HepG2 (cell line): ENCODE data around the gene SUSD3. TPM values are rescaled to one million over a fixed set of nuclear protein-coding genes. Genes with fewer than 3 reads are reported as not detected.

ENCODE experiments used
- ATAC-seq: fragments of 200-7000 bp; cut with Tn5 transposase; 3 replicates; pipeline ENCODE4 v1.9.1; 2020; ENCODE audit warnings: mild to moderate bottlenecking, moderate library complexity
- BruUV-seq: library from RNA; stranded (reverse); fragments of 400-500 nt; replicated peaks from 2 replicates; lab custom pipeline; 2021; lab: Mats Ljungman, UMichigan
- CTCF ChIA-PET: fragments of 300-600 bp; formaldehyde crosslinking; extraction: SDS; loops from one replicate; lab custom pipeline; 2021; ENCODE audit warnings: low total read pairs, inconsistent platforms, low intra/inter-chr PET ratio; lab: Yijun Ruan, JAX
- POLR2A ChIA-PET: fragments of 350-600 bp; sonication (Branson Sonifier 250); formaldehyde crosslinking; loops from one replicate; lab custom pipeline; 2020; ENCODE audit warnings: antibody characterized with exemption, inconsistent platforms; lab: Yijun Ruan, JAX
- DNase-seq: peaks from one replicate; pipeline ENCODE4 v3.0.0-alpha.2; 2015; ENCODE audit warnings: low spot score
- FAIRE-seq: peaks from 3 replicates; lab custom pipeline; 2011; peaks lifted over from hg19 to GRCh38; lab: Jason Lieb, UNC
- H2AFZ ChIP-seq: one replicate; pipeline ENCODE4 v1.6.1; 2011; ENCODE audit warnings: low read length, inconsistent platforms
- H3K27ac ChIP-seq: fragments of 300-600 bp; 3 replicates; pipeline ENCODE4 v1.8.0; 2011; ENCODE audit warnings: mixed run types, mild to moderate bottlenecking, mixed read lengths, low read length, inconsistent platforms; ENCODE audit not compliant: insufficient read depth; ENCODE audit errors: extremely low read length
- H3K27me3 ChIP-seq, 2 experiments: fragments of 200-600 bp in 1 of 2; 2 replicates in 1 of 2; 3 replicates in 1 of 2; pipeline versions ENCODE4 v1.6.0 to v1.8.0; 2011; ENCODE audit warnings: low read length in 2 of 2, mild to moderate bottlenecking in 2 of 2, moderate library complexity in 2 of 2, inconsistent platforms in 1 of 2; ENCODE audit not compliant: insufficient read depth in 2 of 2, control insufficient read depth in 1 of 2
- H3K36me3 ChIP-seq, 2 experiments: fragments of 200-600 bp in 1 of 2; replicated peaks in 1 of 2; 2 replicates in 1 of 2; 3 replicates in 1 of 2; pipeline versions ENCODE4 v1.5.1 to v1.8.0; 2011; ENCODE audit warnings: low read length in 2 of 2, inconsistent platforms in 1 of 2; ENCODE audit not compliant: insufficient read depth in 2 of 2, control insufficient read depth in 1 of 2
- H3K4me1 ChIP-seq: 2 replicates; pipeline ENCODE4 v1.5.1; 2012; ENCODE audit warnings: low read length, inconsistent platforms; ENCODE audit not compliant: insufficient read depth
- H3K4me2 ChIP-seq: 2 replicates; pipeline ENCODE4 v1.6.0; 2011; ENCODE audit warnings: low read depth, low read length, inconsistent platforms
- H3K4me3 ChIP-seq, 3 experiments: fragments of 200-600 bp in 1 of 3; sonication (generic), shearing (Covaris generic) in 1 of 3; replicated peaks in 1 of 3; 2 replicates each; pipeline ENCODE4 v1.5.1; 2011 to 2016; ENCODE audit warnings: low read length in 3 of 3, inconsistent platforms in 2 of 3, low read depth in 2 of 3, mild to moderate bottlenecking in 2 of 3, control low read depth in 1 of 3, mixed read lengths in 1 of 3; ENCODE audit not compliant: insufficient read depth in 1 of 3
- H3K79me2 ChIP-seq: one replicate; pipeline ENCODE4 v1.6.1; 2011; ENCODE audit warnings: low read length, inconsistent platforms; ENCODE audit not compliant: insufficient read depth
- H3K9ac ChIP-seq: 2 replicates; pipeline ENCODE4 v1.6.0; 2011; ENCODE audit warnings: mild to moderate bottlenecking, low read depth, low read length, inconsistent platforms; ENCODE audit not compliant: insufficient read depth
- H3K9me3 ChIP-seq: 2 replicates; pipeline ENCODE4 v1.5.1; 2012; ENCODE audit warnings: mild to moderate bottlenecking, low read length
- H4K20me1 ChIP-seq: 2 replicates; pipeline ENCODE4 v1.6.0; 2011; ENCODE audit warnings: inconsistent platforms, mild to moderate bottlenecking, low read length, moderate library complexity; ENCODE audit not compliant: insufficient read depth
- ASH2L ChIP-seq: fragments of 300-600, 200-600 bp; sonication (generic); IDR thresholded peaks from 2 replicates; pipeline ENCODE4 v1.7.0; 2017; ENCODE audit warnings: low read depth, mild to moderate bottlenecking, moderate library complexity, mixed read lengths, low read length; ENCODE audit not compliant: insufficient read length
- ATF7-NPFF ChIP-seq: sonication (generic); formaldehyde crosslinking; IDR thresholded peaks from 2 replicates; pipeline ENCODE4 v1.8.1; 2023; ENCODE audit warnings: mild to moderate bottlenecking, low read depth, missing genetic modification reagents, moderate library complexity
- DBP ChIP-seq: sonication (generic); formaldehyde crosslinking; IDR thresholded peaks from 2 replicates; pipeline ENCODE4 v1.4.0; 2020; ENCODE audit warnings: missing genetic modification reagents; ENCODE audit errors: not compliant biosample characterization
- GLMP ChIP-seq: sonication (generic); formaldehyde crosslinking; IDR thresholded peaks from 2 replicates; pipeline ENCODE4 v1.9.0; 2021; ENCODE audit warnings: missing genetic modification reagents, mild to moderate bottlenecking, borderline replicate concordance
- JUNB ChIP-seq: sonication (generic); formaldehyde crosslinking; IDR thresholded peaks from 2 replicates; pipeline ENCODE4 v1.8.0; 2022; ENCODE audit warnings: missing genetic modification reagents, mild to moderate bottlenecking, borderline replicate concordance
- PHF5A ChIP-seq: IDR thresholded peaks from one replicate; pipeline ENCODE4 v1.6.1; 2018; ENCODE audit warnings: low read depth, missing genetic modification reagents; ENCODE audit not compliant: unreplicated experiment
- SOX5 ChIP-seq: IDR thresholded peaks from 2 replicates; pipeline ENCODE4 v1.6.1; 2016; ENCODE audit warnings: borderline replicate concordance
- TCF7L2 ChIP-seq: IDR thresholded peaks from 2 replicates; pipeline ENCODE4 v1.6.1; 2011; ENCODE audit warnings: mild to moderate bottlenecking, low read depth, low read length, moderate library complexity
- USF2 ChIP-seq, 2 experiments: sonication (generic) in 1 of 2; formaldehyde crosslinking in 1 of 2; IDR thresholded peaks; 2 replicates each; pipeline versions ENCODE4 v1.5.1 to v1.6.1; 2011 to 2020; ENCODE audit warnings: borderline replicate concordance in 1 of 2, low read depth in 1 of 2, low read length in 1 of 2, mild to moderate bottlenecking in 1 of 2, missing genetic modification reagents in 1 of 2, moderate library complexity in 1 of 2
- WGBS: methylation state at CpG from one replicate; pipeline ENCODE4 v1.1.6; 2017; ENCODE audit warnings: low lambda C conversion rate; 5-methylcytosine and 5-hydroxymethylcytosine counted together
- in situ Hi-C: cut with HindIII; loops from 2 replicates; pipeline ENCODE4 v1.10.0; 2017; ENCODE audit warnings: low pct_unique_long_range_greater_than_20kb; ENCODE audit not compliant: extremely low pct_ligation_motif_present
- intact Hi-C: fragments of 100-400 bp; cut with micrococcal nuclease; formaldehyde crosslinking; loops from one replicate; pipeline ENCODE4 v1.10.0; 2022; ENCODE audit not compliant: unreplicated experiment
- polyA plus RNA-seq, 8 experiments: library from polyadenylated mRNA; depleted of rRNA in 3 of 8; stranded (reverse) in 7 of 8; unstranded in 1 of 8; fragments of >200 nt; fragmentation: Illumina TruSeq in 4 of 8; extraction: Trizol in 4 of 8; gene quantifications; 2 replicates each; pipeline versions ENCODE4 v1.2.1 to v1.2.3, GENCODE V29; 2011 to 2016; ENCODE audit warnings: low read depth in 4 of 8, missing spikeins in 1 of 8, mixed read lengths in 1 of 8; ENCODE audit not compliant: insufficient read depth in 1 of 8
- total RNA-seq, 5 experiments: library from RNA; depleted of rRNA; stranded (reverse); fragments of >200 nt; fragmentation: Illumina TruSeq; extraction: Trizol; gene quantifications; 2 replicates each; pipeline ENCODE4 v1.2.3, GENCODE V29; 2016; ENCODE audit warnings: low read depth in 1 of 5

The SUSD3 gene
- total and polyA plus RNA-seq, 2 of the 13 experiments (the other 11 are each of a cell fraction or from before 2014, with no cell fraction given), result 7.0 to 9.1 TPM

GRCh38 chr9:93057703-93058354, 672 bp upstream of the SUSD3 start (continued):
- TF ChIP-seq DBP, result no peak

GRCh38 chr9:93059011-93059714, 662 bp downstream of the SUSD3 start:
- TF ChIP-seq ASH2L, result no peak
- TF ChIP-seq PHF5A (CRISPR knock-in tag), result no peak
- TF ChIP-seq USF2 (IDR thresholded peaks at IDR 0.05; ENCODE audit: low read depth, low read length), result no peak
- TF ChIP-seq USF2 (CRISPR knock-in tag; IDR thresholded peaks at IDR 0.05; ENCODE audit: borderline replicate concordance), result no peak
- TF ChIP-seq SOX5 (CRISPR knock-in tag), result no peak
- TF ChIP-seq GLMP (CRISPR knock-in tag), result no peak
- TF ChIP-seq ATF7-NPFF (CRISPR knock-in tag), result no peak
- TF ChIP-seq JUNB (CRISPR knock-in tag), result no peak
- TF ChIP-seq TCF7L2, result no peak
- no peak for ATAC-seq
- no TSS peak for BruUV-seq

More at GRCh38 chr9:93059011-93059714, 662 bp downstream of the SUSD3 start:
- WGBS, result 47% methylated on average over 18 of the region's 53 CpGs
- no peaks in the 10 kb centered on the region for H3K79me2 ChIP-seq
- no peaks in the 10 kb centered on the region for H3K9me3 ChIP-seq
- H3K9ac ChIP-seq, result no peak overlapping the region
- POLR2A ChIA-PET, result interaction anchor here (0.9 kb wide), 2 partner anchors 54 to 55 kb away, joined by 3 read pairs; no protein-coding TSS in a partner anchor
- CTCF ChIA-PET, result no interaction called here
- H2AFZ ChIP-seq, result no peak overlapping the region
- intact Hi-C loops (loop anchor here (5.0 kb wide), 1 partner anchor 57 kb away; no protein-coding TSS in a partner anchor), in situ Hi-C loops (no loop called here)
- peak overlapping the region; percentile 28 to 64 (median 32); a peak in 4 of 6 replicates for H3K4me3 ChIP-seq
- H3K4me1 ChIP-seq, result peaks cover 72% of the 10 kb centered on the region
- peaks cover 7 to 10% of the 10 kb centered on the region in 2 experiments; a peak in 3 of 5 replicates for H3K27me3 ChIP-seq
- peak overlapping the region; percentile 86 for H3K4me2 ChIP-seq
- peak overlapping the region; percentile 36 for H3K27ac ChIP-seq
- DNase-seq (no peak), FAIRE-seq (no peak)
- H3K36me3 ChIP-seq, result no peaks in the 10 kb centered on the region
- H4K20me1 ChIP-seq, result no peaks in the 10 kb centered on the region
